Activated CD4-positive, alpha-beta T cell treated with anti-CD3 and anti-CD28 coated beads, Interleukin-2, amount 50 U/mL, for 1 hour (primary cell): ENCODE measurements around the gene ICAM5.
"Not testable (repeated sequence)": the region's sequence is repeated elsewhere in the genome, so short reads cannot be mapped to it uniquely, and the experiment has no call there.

Source experiments
- DNase-seq: peaks from one replicate; pipeline ENCODE4 v3.0.0-alpha.2; 2020

Gene ICAM5

GRCh38 chr19:10289836-10290356 is at the start of gene ICAM5:
ICAM5 (plus strand) TSS chr19:10289952; CDS start chr19:10290044, 92 bp downstream.
- peak; percentile 38 for DNase-seq

- not testable (repeated sequence) for DNase-seq
Observed at GRCh38 chr19:10241826-10242449, 47.8 kb upstream of the ICAM5 start.

- DNase-seq: no peak
Observed at GRCh38 chr19:10243606-10244005, 46.1 kb upstream of the ICAM5 start.

GRCh38 chr19:10245189-10245939 is 44.4 kb upstream of the ICAM5 start:
- DNase-seq: no peak

- no peak for DNase-seq
Observed at GRCh38 chr19:10246511-10246910, 43.2 kb upstream of the ICAM5 start.

- DNase-seq: peak; percentile 94
Observed at GRCh38 chr19:10251792-10252694, 37.7 kb upstream of the ICAM5 start, which contains the start of gene MRPL4. MRPL4 (plus strand) TSS chr19:10252214; CDS start chr19:10252254, 40 bp downstream.

- no peak for DNase-seq
Observed at GRCh38 chr19:10252707-10253106, 37.0 kb upstream of the ICAM5 start.

GRCh38 chr19:10254244-10254643 is 35.5 kb upstream of the ICAM5 start:
- no peak for DNase-seq

- no peak for DNase-seq
Observed at GRCh38 chr19:10255358-10255757, 34.4 kb upstream of the ICAM5 start.

- DNase-seq: no peak
Observed at GRCh38 chr19:10256551-10256950, 33.2 kb upstream of the ICAM5 start.

- DNase-seq: no peak
Observed at GRCh38 chr19:10256970-10257615, 32.7 kb upstream of the ICAM5 start.

GRCh38 chr19:10258080-10258710 is 31.6 kb upstream of the ICAM5 start:
- no peak for DNase-seq

- peak; percentile 88 for DNase-seq
Observed at GRCh38 chr19:10259162-10259905, 30.4 kb upstream of the ICAM5 start.

GRCh38 chr19:10260141-10260584 is 29.6 kb upstream of the ICAM5 start:
- DNase-seq: no peak

GRCh38 chr19:10262771-10263170 is 27.0 kb upstream of the ICAM5 start:
- no peak for DNase-seq

GRCh38 chr19:10266706-10267105 is 23.0 kb upstream of the ICAM5 start:
- no peak for DNase-seq

GRCh38 chr19:10268071-10268470 is 21.7 kb upstream of the ICAM5 start:
- no peak for DNase-seq

- peak; percentile 87 for DNase-seq
Observed at GRCh38 chr19:10269333-10270179, 20.2 kb upstream of the ICAM5 start.

- peak; percentile 53 for DNase-seq
Observed at GRCh38 chr19:10270180-10270615, 19.6 kb upstream of the ICAM5 start.
